Measurements from ENCODE around the gene DNM2. TPM values are rescaled to one million over a fixed set of nuclear protein-coding genes. Genes with fewer than 3 reads are reported as not detected.
"Not testable (repeated sequence)": the region's sequence is repeated elsewhere in the genome, so short reads cannot be mapped to it uniquely, and the experiment has no call there.

Gene DNM2
- total RNA-seq, 1 donor = 102 TPM

DNA sequence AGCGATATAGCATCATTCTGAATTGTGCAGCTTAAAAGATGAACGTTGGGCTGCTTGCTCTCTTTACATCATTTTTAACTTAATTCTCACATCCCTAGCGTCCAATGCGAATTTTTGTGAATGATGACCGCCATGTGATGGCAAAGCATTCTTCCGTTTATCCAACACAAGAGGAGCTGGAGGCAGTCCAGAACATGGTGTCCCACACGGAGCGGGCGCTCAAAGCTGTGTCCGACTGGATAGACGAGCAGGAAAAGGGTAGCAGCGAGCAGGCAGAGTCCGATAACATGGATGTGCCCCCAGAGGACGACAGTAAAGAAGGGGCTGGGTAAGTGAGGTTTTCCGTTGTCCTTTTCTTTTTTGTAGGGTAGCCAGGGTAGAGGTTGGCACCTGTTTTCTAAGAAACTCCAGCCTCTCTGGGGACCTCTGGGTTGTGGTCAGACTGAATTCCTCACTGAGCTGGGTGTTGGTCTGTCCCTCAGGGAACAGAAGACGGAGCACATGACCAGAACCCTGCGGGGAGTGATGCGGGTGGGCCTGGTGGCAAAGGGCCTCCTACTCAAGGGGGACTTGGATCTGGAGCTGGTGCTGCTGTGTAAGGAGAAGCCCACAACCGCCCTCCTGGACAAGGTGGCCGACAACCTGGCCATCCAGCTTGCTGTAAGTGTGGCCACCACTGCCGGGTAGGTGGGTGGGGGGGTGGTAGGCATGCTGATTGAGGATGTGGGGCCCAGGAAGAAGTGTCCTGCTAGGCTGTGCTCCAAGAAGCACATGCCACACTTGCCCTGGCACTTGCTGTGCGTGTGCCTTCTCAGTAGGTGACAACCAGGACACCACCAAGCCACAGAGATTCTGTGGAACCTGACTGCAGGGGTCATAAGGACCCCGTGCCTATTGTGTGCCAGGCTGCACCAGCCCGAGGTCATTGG lies 46.7 kb upstream of the DNM2 start:
- Histone ChIP-seq H3K27me3 (ENCODE audit: insufficient read depth, low read length) (no peaks in the 10 kb centered on the region), H3K9me3 (ENCODE audit: low read depth, low read length) (no peaks in the 10 kb centered on the region), H4K20me1 (ENCODE audit: insufficient read depth, low read length) (peaks cover 69% of the 10 kb centered on the region), H3K27ac (ENCODE audit: low read depth, low read length) (peak overlapping the region; percentile 17), H3K4me1 (ENCODE audit: insufficient read depth, low read length) (peaks cover 7% of the 10 kb centered on the region), H3K79me2 (ENCODE audit: insufficient read depth, low read length) (peaks cover 97% of the 10 kb centered on the region), H3K4me2 (ENCODE audit: insufficient read depth, low read length) (no peak overlapping the region), H3K36me3 (ENCODE audit: insufficient read depth, low read length) (peaks cover 48% of the 10 kb centered on the region), H3K4me3 (ENCODE audit: insufficient read depth, low read length) (no peak overlapping the region), H2AFZ (ENCODE audit: low read length) (no peak overlapping the region)
- no peak for TF ChIP-seq CTCF (IDR thresholded peaks at IDR 0.05; ENCODE audit: extremely low read depth, low read depth, low read length)
- no peak for DNase-seq (ENCODE audit: insufficient read length, low spot score, missing footprints)

DNA sequence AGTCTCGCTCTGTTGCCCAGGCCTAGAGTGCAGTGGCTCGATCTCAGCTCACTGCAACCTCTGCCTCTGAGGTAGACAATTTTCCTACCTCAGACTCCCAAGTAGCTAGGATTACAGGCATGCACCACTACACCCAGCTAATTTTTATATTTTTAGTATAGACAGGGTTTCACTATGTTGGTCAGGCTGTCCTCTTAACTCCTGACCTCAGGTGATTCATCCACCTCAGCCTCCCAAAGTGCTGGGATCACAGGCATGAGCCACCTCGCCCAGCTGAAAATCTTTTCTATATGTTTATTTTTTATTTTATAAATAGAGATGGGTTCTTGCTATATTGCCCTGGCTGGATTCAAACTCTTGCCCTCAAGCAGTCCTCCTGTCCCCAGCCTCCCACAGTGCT lies 46.0 kb upstream of the DNM2 start:
- H3K79me2 ChIP-seq (ENCODE audit: insufficient read depth, low read length) = peaks cover 92% of the 10 kb centered on the region
- H3K9me3 ChIP-seq (ENCODE audit: low read depth, low read length); H3K4me1 ChIP-seq (ENCODE audit: insufficient read depth, low read length); H3K4me2 ChIP-seq (ENCODE audit: insufficient read depth, low read length); DNase-seq (ENCODE audit: insufficient read length, low spot score, missing footprints); H3K27me3 ChIP-seq (ENCODE audit: insufficient read depth, low read length); H2AFZ ChIP-seq (ENCODE audit: low read length); H3K4me3 ChIP-seq (ENCODE audit: insufficient read depth, low read length): not testable (repeated sequence)
- peaks cover 48% of the 10 kb centered on the region for H3K36me3 ChIP-seq (ENCODE audit: insufficient read depth, low read length)
- H4K20me1 ChIP-seq (ENCODE audit: insufficient read depth, low read length) = peaks cover 61% of the 10 kb centered on the region
- peak overlapping the region; percentile 17 for H3K27ac ChIP-seq (ENCODE audit: low read depth, low read length)

DNA sequence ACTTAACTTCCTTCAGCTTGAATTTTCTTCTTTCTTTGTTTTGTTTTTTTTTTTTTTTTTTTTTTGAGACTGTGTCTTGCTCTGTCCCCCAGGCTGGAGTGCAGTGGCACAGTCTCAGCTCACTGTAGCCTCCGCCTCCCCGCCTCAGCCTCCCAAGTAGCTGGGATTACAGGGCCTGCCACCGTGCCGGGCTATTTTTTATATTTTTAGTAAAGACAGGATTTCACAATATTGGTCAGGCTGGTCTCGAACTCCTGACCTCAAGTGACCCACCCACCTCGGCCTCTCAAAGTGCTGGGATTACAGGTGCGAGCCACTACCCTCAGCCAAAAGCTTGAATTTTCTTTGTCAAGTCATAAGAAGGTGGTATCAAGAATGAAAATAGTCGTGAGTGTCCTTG lies 42.7 kb upstream of the DNM2 start:
- not testable (repeated sequence) for H3K4me2 ChIP-seq (ENCODE audit: insufficient read depth, low read length); H3K27me3 ChIP-seq (ENCODE audit: insufficient read depth, low read length); DNase-seq (ENCODE audit: insufficient read length, low spot score, missing footprints); H3K9me3 ChIP-seq (ENCODE audit: low read depth, low read length); H3K4me3 ChIP-seq (ENCODE audit: insufficient read depth, low read length); H3K27ac ChIP-seq (ENCODE audit: low read depth, low read length); H2AFZ ChIP-seq (ENCODE audit: low read length); H3K4me1 ChIP-seq (ENCODE audit: insufficient read depth, low read length)
- Histone ChIP-seq H4K20me1 (ENCODE audit: insufficient read depth, low read length) (peaks cover 53% of the 10 kb centered on the region), H3K79me2 (ENCODE audit: insufficient read depth, low read length) (peaks cover 91% of the 10 kb centered on the region), H3K36me3 (ENCODE audit: insufficient read depth, low read length) (peaks cover 74% of the 10 kb centered on the region)

DNA sequence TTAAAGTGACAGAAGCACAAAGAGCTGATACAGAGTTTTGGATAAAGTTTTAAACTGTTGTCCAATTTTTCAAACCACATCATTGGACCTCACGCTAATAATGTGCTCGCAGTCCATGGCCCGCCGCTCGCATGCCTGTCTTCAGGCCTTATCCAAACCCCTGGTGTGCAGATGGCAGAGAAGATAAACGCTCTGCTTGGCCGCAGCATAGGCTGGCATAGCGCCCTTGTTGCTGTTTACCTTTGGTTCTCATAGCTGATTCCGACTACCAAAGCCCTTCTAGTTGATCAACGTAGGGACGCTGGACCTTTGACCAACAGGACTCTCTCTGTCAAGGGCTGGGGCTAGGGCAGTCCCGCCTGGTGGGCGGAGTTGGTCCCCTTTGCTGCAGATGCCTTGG lies 40.1 kb upstream of the DNM2 start:
- H3K4me2 ChIP-seq (ENCODE audit: insufficient read depth, low read length) = no peak overlapping the region
- H3K9me3 ChIP-seq (ENCODE audit: low read depth, low read length) = no peaks in the 10 kb centered on the region
- peaks cover 91% of the 10 kb centered on the region for H3K79me2 ChIP-seq (ENCODE audit: insufficient read depth, low read length)
- H3K27me3 ChIP-seq (ENCODE audit: insufficient read depth, low read length) = no peaks in the 10 kb centered on the region
- H4K20me1 ChIP-seq (ENCODE audit: insufficient read depth, low read length) = peaks cover 49% of the 10 kb centered on the region
- peak; percentile 43 for DNase-seq (ENCODE audit: insufficient read length, low spot score, missing footprints)
- peaks cover 84% of the 10 kb centered on the region for H3K36me3 ChIP-seq (ENCODE audit: insufficient read depth, low read length)
- H3K27ac ChIP-seq (ENCODE audit: low read depth, low read length) = no peak overlapping the region
- H3K4me3 ChIP-seq (ENCODE audit: insufficient read depth, low read length) = no peak overlapping the region
- no peak for TF ChIP-seq CTCF (IDR thresholded peaks at IDR 0.05; ENCODE audit: extremely low read depth, low read depth, low read length)
- H2AFZ ChIP-seq (ENCODE audit: low read length) = no peak overlapping the region
- no peaks in the 10 kb centered on the region for H3K4me1 ChIP-seq (ENCODE audit: insufficient read depth, low read length)

DNA sequence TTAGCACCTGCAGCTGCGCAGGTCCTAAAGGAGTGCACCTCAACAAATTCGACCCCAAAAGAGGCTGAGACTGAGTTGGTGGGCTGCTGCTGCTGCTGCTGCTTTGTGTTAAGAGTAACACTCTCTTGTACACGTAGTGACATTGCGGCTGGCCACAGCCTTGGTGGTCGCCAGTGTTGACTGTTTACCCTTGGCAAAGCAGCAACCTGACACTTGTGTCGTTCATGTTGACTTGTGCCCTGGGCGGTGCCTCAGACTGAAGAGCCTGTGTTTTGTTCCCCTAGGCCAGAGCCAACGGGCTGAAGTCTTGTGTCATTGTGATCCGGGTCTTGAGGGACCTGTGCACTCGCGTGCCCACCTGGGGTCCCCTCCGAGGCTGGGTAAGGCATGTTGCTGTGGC lies 39.1 kb upstream of the DNM2 start:
- Histone ChIP-seq H3K27ac (ENCODE audit: low read depth, low read length) (no peak overlapping the region), H3K9me3 (ENCODE audit: low read depth, low read length) (no peaks in the 10 kb centered on the region), H3K36me3 (ENCODE audit: insufficient read depth, low read length) (peaks cover 84% of the 10 kb centered on the region), H3K4me3 (ENCODE audit: insufficient read depth, low read length) (no peak overlapping the region), H3K27me3 (ENCODE audit: insufficient read depth, low read length) (no peaks in the 10 kb centered on the region), H2AFZ (ENCODE audit: low read length) (no peak overlapping the region), H3K4me1 (ENCODE audit: insufficient read depth, low read length) (no peaks in the 10 kb centered on the region), H4K20me1 (ENCODE audit: insufficient read depth, low read length) (peaks cover 48% of the 10 kb centered on the region), H3K4me2 (ENCODE audit: insufficient read depth, low read length) (no peak overlapping the region), H3K79me2 (ENCODE audit: insufficient read depth, low read length) (peaks cover 91% of the 10 kb centered on the region)
- TF ChIP-seq CTCF (IDR thresholded peaks at IDR 0.05; ENCODE audit: extremely low read depth, low read depth, low read length) = no peak
- no peak for DNase-seq (ENCODE audit: insufficient read length, low spot score, missing footprints)

All from osteoblast (primary cell).